H9 (cell line): ENCODE measurements around the gene KCND2. TPM values are rescaled to one million over a fixed set of nuclear protein-coding genes. Genes with fewer than 3 reads are reported as not detected.

Experiments used
- DNase-seq: peaks from one replicate; pipeline ENCODE4 v3.0.0-alpha.2; 2017
- H2AFZ ChIP-seq: one replicate; pipeline ENCODE4 v1.6.1; 2013; ENCODE audit warnings: mild to moderate bottlenecking, low read length, control low read depth, moderate library complexity
- H2AK5ac ChIP-seq: 2 replicates; pipeline ENCODE4 v1.6.1; 2013; ENCODE audit warnings: low read length, control low read depth, mixed read lengths; ENCODE audit not compliant: insufficient read length
- H2BK120ac ChIP-seq: one replicate; pipeline ENCODE4 v1.6.1; 2013; ENCODE audit warnings: low read depth, mild to moderate bottlenecking, low read length, control low read depth, inconsistent platforms; ENCODE audit not compliant: poor library complexity, severe bottlenecking
- H2BK12ac ChIP-seq: 2 replicates; pipeline ENCODE4 v1.6.1; 2013; ENCODE audit warnings: low read length, control low read depth, mixed read lengths, low read depth; ENCODE audit not compliant: insufficient read length
- H2BK15ac ChIP-seq: 2 replicates; pipeline ENCODE4 v1.6.1; 2013; ENCODE audit warnings: low read depth, low read length, control low read depth
- H2BK20ac ChIP-seq: one replicate; pipeline ENCODE4 v1.6.1; 2013; ENCODE audit warnings: low read depth, mild to moderate bottlenecking, low read length, control low read depth, inconsistent platforms; ENCODE audit not compliant: poor library complexity, severe bottlenecking
- H2BK5ac ChIP-seq: 2 replicates; pipeline ENCODE4 v1.6.1; 2013; ENCODE audit warnings: low read length, control low read depth, mixed read lengths; ENCODE audit not compliant: insufficient read length
- H3K14ac ChIP-seq: 2 replicates; pipeline ENCODE4 v1.6.1; 2013; ENCODE audit warnings: low read length, control low read depth; ENCODE audit not compliant: insufficient read depth
- H3K18ac ChIP-seq: 2 replicates; pipeline ENCODE4 v1.6.1; 2013; ENCODE audit warnings: low read depth, mild to moderate bottlenecking, mixed read lengths, low read length, control low read depth; ENCODE audit not compliant: insufficient read length
- H3K23ac ChIP-seq: 2 replicates; pipeline ENCODE4 v1.6.1; 2013; ENCODE audit warnings: low read length, control low read depth, mixed read lengths, low read depth; ENCODE audit not compliant: insufficient read length
- H3K23me2 ChIP-seq: 2 replicates; pipeline ENCODE4 v1.6.1; 2013; ENCODE audit warnings: low read depth, mild to moderate bottlenecking, mixed read lengths, low read length, control low read depth; ENCODE audit not compliant: insufficient read length, poor library complexity, severe bottlenecking
- H3K27ac ChIP-seq: 2 replicates; pipeline ENCODE4 v1.5.1; 2013; ENCODE audit warnings: low read length, control low read depth, mixed read lengths, low read depth; ENCODE audit not compliant: insufficient read length
- H3K27me3 ChIP-seq: 2 replicates; pipeline ENCODE4 v1.6.1; 2013; ENCODE audit warnings: low read length, control low read depth, inconsistent platforms; ENCODE audit not compliant: insufficient read depth
- H3K4ac ChIP-seq: 2 replicates; pipeline ENCODE4 v1.6.1; 2013; ENCODE audit warnings: low read depth, mild to moderate bottlenecking, control low read depth, inconsistent platforms, low read length, moderate library complexity
- H3K4me1 ChIP-seq: 2 replicates; pipeline ENCODE4 v1.6.1; 2013; ENCODE audit warnings: low read length, control low read depth, inconsistent platforms; ENCODE audit not compliant: insufficient read depth
- H3K4me2 ChIP-seq: 2 replicates; pipeline ENCODE4 v1.6.1; 2013; ENCODE audit warnings: low read length, control low read depth, mixed read lengths; ENCODE audit not compliant: insufficient read length, insufficient read depth
- H3K56ac ChIP-seq: 2 replicates; pipeline ENCODE4 v1.6.1; 2013; ENCODE audit warnings: low read depth, mild to moderate bottlenecking, mixed read lengths, low read length, control low read depth; ENCODE audit not compliant: insufficient read length
- H3K79me1 ChIP-seq: 2 replicates; pipeline ENCODE4 v1.6.1; 2013; ENCODE audit warnings: low read depth, mild to moderate bottlenecking, moderate library complexity, low read length, control low read depth, inconsistent platforms; ENCODE audit not compliant: insufficient read depth, poor library complexity, severe bottlenecking
- H3K79me2 ChIP-seq: 2 replicates; pipeline ENCODE4 v1.6.1; 2013; ENCODE audit warnings: low read length, control low read depth, inconsistent platforms; ENCODE audit not compliant: insufficient read depth
- H3K9ac ChIP-seq: 2 replicates; pipeline ENCODE4 v1.6.1; 2013; ENCODE audit warnings: low read length, control low read depth, mixed read lengths; ENCODE audit not compliant: insufficient read length; ENCODE audit errors: extremely low read depth
- H3K9me3 ChIP-seq: one replicate; pipeline ENCODE4 v1.6.1; 2013; ENCODE audit warnings: low read depth, low read length, inconsistent platforms; ENCODE audit not compliant: control insufficient read depth
- H3T11ph ChIP-seq: one replicate; pipeline ENCODE4 v1.6.1; 2013; ENCODE audit warnings: mild to moderate bottlenecking, low read length, control low read depth, inconsistent platforms
- H4K20me1 ChIP-seq: one replicate; pipeline ENCODE4 v1.6.1; 2013; ENCODE audit not compliant: control insufficient read depth, insufficient read length, insufficient read depth
- H4K5ac ChIP-seq: 2 replicates; pipeline ENCODE4 v1.6.1; 2013; ENCODE audit warnings: low read depth, mild to moderate bottlenecking, mixed read lengths, low read length, control low read depth; ENCODE audit not compliant: insufficient read length
- H4K8ac ChIP-seq: replicated peaks from 2 replicates; pipeline ENCODE4 v1.6.1; 2013; ENCODE audit warnings: low read length, control low read depth, mixed read lengths, low read depth; ENCODE audit not compliant: insufficient read length
- H4K91ac ChIP-seq: 2 replicates; pipeline ENCODE4 v1.6.1; 2013; ENCODE audit warnings: low read depth, mild to moderate bottlenecking, moderate library complexity, mixed read lengths, low read length, control low read depth; ENCODE audit not compliant: insufficient read length
- H3K27ac Mint-ChIP-seq, 3 experiments: 2 replicates in 2 of 3; 3 replicates in 1 of 3; pipeline ENCODE4 v1.8.0; 2020 to 2021; ENCODE audit warnings: mixed read lengths in 3 of 3, mild to moderate bottlenecking in 1 of 3, moderate library complexity in 1 of 3
- H3K27me3 Mint-ChIP-seq: 2 replicates; pipeline ENCODE4 v1.8.0; 2021; ENCODE audit warnings: low read depth, mild to moderate bottlenecking, moderate library complexity, mixed read lengths
- H3K36me3 Mint-ChIP-seq, 3 experiments: 2 replicates in 2 of 3; 3 replicates in 1 of 3; pipeline ENCODE4 v1.8.0; 2020 to 2021; ENCODE audit warnings: low read depth in 3 of 3, mixed read lengths in 3 of 3; ENCODE audit not compliant: insufficient read depth in 1 of 3
- H3K4me1 Mint-ChIP-seq, 2 experiments: 2 replicates each; pipeline ENCODE4 v1.8.0; 2020; ENCODE audit warnings: mixed read lengths in 2 of 2
- H3K4me3 Mint-ChIP-seq, 2 experiments: 2 replicates in 1 of 2; 3 replicates in 1 of 2; pipeline ENCODE4 v1.8.0; 2020 to 2021; ENCODE audit warnings: mild to moderate bottlenecking in 2 of 2, mixed read lengths in 2 of 2, moderate library complexity in 1 of 2
- H3K9me3 Mint-ChIP-seq, 2 experiments: 2 replicates in 1 of 2; 3 replicates in 1 of 2; pipeline ENCODE4 v1.8.0; 2020; ENCODE audit warnings: mild to moderate bottlenecking in 2 of 2, mixed read lengths in 2 of 2, moderate library complexity in 1 of 2
- WGBS: extraction: QIAGEN DNeasy Blood & Tissue Kit; methylation state at CpG from one replicate; pipeline ENCODE4 v1.1.7; 2013; ENCODE audit warnings: missing lambda C conversion rate, low lambda C conversion rate, mixed read lengths; ENCODE audit not compliant: insufficient read length; ENCODE audit errors: extremely low coverage; 5-methylcytosine and 5-hydroxymethylcytosine counted together
- total RNA-seq: library from RNA; stranded (reverse); gene quantifications from 2 replicates; pipeline ENCODE4 v1.2.1, GENCODE V29; 2021
- TF ChIP-seq, protein P1 (sequence below): fragments of 200-600 bp; sonication (generic); conservative IDR thresholded peaks from 3 replicates; pipeline ENCODE4 v1.8.0; 2021; ENCODE audit warnings: antibody characterized with exemption, mild to moderate bottlenecking

Gene KCND2
- total RNA-seq, 1 experiment from 2014 or later = 6.4 TPM

DNA sequence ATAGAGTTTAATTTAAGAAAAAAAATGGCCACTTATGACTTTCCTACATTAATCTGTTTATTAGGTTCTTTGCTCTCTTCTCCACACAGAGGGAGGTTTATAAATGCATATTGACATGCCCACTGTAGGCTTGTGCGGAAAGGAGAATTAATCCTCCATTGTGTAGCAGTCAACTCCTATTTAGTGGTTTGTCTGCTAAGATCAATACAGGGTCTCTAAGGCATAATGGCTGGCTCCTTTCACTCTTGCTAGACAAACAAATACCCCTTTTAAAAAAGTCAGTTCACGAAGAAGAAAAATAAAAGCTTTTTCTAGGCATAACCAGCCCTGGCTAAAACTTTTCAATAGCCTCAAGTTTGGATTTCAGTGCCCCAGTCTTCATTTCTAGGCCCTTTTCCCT is 443.3 kb downstream of the KCND2 start:
- Histone ChIP-seq H4K91ac (no peak overlapping the region), H3K23ac (no peak overlapping the region), H2AFZ (no peak overlapping the region), H3K18ac (no peak overlapping the region), H3K79me2 (no peaks in the 10 kb centered on the region), H2BK120ac (no peak overlapping the region), H2BK5ac (no peak overlapping the region), H3K23me2 (no peaks in the 10 kb centered on the region), H4K20me1 (no peaks in the 10 kb centered on the region), H4K5ac (no peak overlapping the region), H3K14ac (no peak overlapping the region), H2BK20ac (no peak overlapping the region), H3K4ac (no peak overlapping the region), H3K27ac (no peak overlapping the region), H3K79me1 (no peaks in the 10 kb centered on the region), H3K27me3 (no peaks in the 10 kb centered on the region), H2BK15ac (no peak overlapping the region), H2BK12ac (no peak overlapping the region), H3K4me1 (no peaks in the 10 kb centered on the region), H3T11ph (no peak overlapping the region), H3K9ac (no peak overlapping the region), H3K9me3 (no peaks in the 10 kb centered on the region), H3K56ac (no peak overlapping the region), H3K4me2 (no peak overlapping the region), H4K8ac (no peak overlapping the region), H2AK5ac (no peak overlapping the region)
- Mint-ChIP-seq H3K27me3 (no peaks in the 10 kb centered on the region), H3K27ac (no peak overlapping the region), H3K4me1 (peaks cover 18 to 30% of the 10 kb centered on the region in 2 experiments), H3K9me3 (no peaks in the 10 kb centered on the region), H3K36me3 (no peaks in the 10 kb centered on the region), H3K4me3 (no peak overlapping the region)
- TF ChIP-seq, protein P1, sequence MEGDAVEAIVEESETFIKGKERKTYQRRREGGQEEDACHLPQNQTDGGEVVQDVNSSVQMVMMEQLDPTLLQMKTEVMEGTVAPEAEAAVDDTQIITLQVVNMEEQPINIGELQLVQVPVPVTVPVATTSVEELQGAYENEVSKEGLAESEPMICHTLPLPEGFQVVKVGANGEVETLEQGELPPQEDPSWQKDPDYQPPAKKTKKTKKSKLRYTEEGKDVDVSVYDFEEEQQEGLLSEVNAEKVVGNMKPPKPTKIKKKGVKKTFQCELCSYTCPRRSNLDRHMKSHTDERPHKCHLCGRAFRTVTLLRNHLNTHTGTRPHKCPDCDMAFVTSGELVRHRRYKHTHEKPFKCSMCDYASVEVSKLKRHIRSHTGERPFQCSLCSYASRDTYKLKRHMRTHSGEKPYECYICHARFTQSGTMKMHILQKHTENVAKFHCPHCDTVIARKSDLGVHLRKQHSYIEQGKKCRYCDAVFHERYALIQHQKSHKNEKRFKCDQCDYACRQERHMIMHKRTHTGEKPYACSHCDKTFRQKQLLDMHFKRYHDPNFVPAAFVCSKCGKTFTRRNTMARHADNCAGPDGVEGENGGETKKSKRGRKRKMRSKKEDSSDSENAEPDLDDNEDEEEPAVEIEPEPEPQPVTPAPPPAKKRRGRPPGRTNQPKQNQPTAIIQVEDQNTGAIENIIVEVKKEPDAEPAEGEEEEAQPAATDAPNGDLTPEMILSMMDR = no peak
- no CpG with 5 or more reads among the region's 2 CpGs for WGBS
- DNase-seq = no peak
